HL-60 (cell line): ENCODE results near the gene ADGRE1.

Source experiments
- DNase-seq, 2 experiments: peaks; one replicate each; pipeline ENCODE4 v3.0.0-alpha.2; 2010 to 2020; ENCODE audit warnings: low read depth in 1 of 2, low spot score in 1 of 2
- H3K27ac ChIP-seq: fragments of 250-450 bp; sonication (Bioruptor Pico); replicated peaks from 2 replicates; pipeline ENCODE4 v1.5.1; 2020; ENCODE audit warnings: mild to moderate bottlenecking, moderate library complexity
- H3K27me3 ChIP-seq: fragments of 250-450 bp; sonication (Bioruptor Pico); 2 replicates; pipeline ENCODE4 v1.5.1; 2021; ENCODE audit warnings: mild to moderate bottlenecking, moderate library complexity; ENCODE audit not compliant: insufficient read depth, poor library complexity, severe bottlenecking
- H3K4me3 ChIP-seq: replicated peaks from 2 replicates; pipeline ENCODE4 v1.5.1; 2011; ENCODE audit warnings: mild to moderate bottlenecking, control low read depth, low read length; ENCODE audit not compliant: insufficient read depth
- CTCF ChIP-seq: IDR thresholded peaks from one replicate; pipeline ENCODE4 v1.5.1; 2011; ENCODE audit warnings: low read length, control low read depth, inconsistent platforms; ENCODE audit not compliant: insufficient read depth
- GABPA ChIP-seq: IDR thresholded peaks from 2 replicates; pipeline ENCODE4 v1.6.1; 2012; ENCODE audit warnings: low read depth
- POLR2AphosphoS5 ChIP-seq: IDR thresholded peaks from 2 replicates; pipeline ENCODE4 v1.6.1; 2012; ENCODE audit warnings: low read depth
- REST ChIP-seq: IDR thresholded peaks from 2 replicates; pipeline ENCODE4 v1.6.1; 2012; ENCODE audit warnings: low read depth; ENCODE audit not compliant: insufficient replicate concordance
- SPI1 ChIP-seq: IDR thresholded peaks from 2 replicates; pipeline ENCODE4 v1.6.1; 2012; ENCODE audit warnings: low read depth, mild to moderate bottlenecking, borderline replicate concordance

ADGRE1 gene

GRCh38 chr19:6987850-6988249 lies 100.5 kb downstream of the ADGRE1 start:
- H3K27me3 ChIP-seq, result no peaks in the 10 kb centered on the region
- H3K27ac ChIP-seq, result no peak overlapping the region
- TF ChIP-seq REST, result no peak
- no peak for TF ChIP-seq GABPA
- TF ChIP-seq POLR2AphosphoS5, result no peak

GRCh38 chr19:6988257-6988656 lies 100.9 kb downstream of the ADGRE1 start:
- no peak for TF ChIP-seq SPI1
- TF ChIP-seq POLR2AphosphoS5, result no peak
- no peak for TF ChIP-seq GABPA
- TF ChIP-seq CTCF, result no peak
- no peak for TF ChIP-seq REST
- H3K27ac ChIP-seq, result no peak overlapping the region
- DNase-seq, result no peak
- no peak overlapping the region for H3K4me3 ChIP-seq
- H3K27me3 ChIP-seq, result no peaks in the 10 kb centered on the region

More at GRCh38 chr19:6987850-6988249, 100.5 kb downstream of the ADGRE1 start:
- DNase-seq, result no peak
- H3K4me3 ChIP-seq, result no peak overlapping the region
